HG03342 (cell line): ENCODE results near the gene AGBL4.
"Not testable (repeated sequence)": the region's sequence is repeated elsewhere in the genome, so short reads cannot be mapped to it uniquely, and the experiment has no call there.

Experiments
- ATAC-seq: cut with Tn5 transposase; IDR thresholded peaks from one replicate; pipeline ENCODE4 v1.9.1; 2021; ENCODE audit warnings: mild to moderate bottlenecking, moderate library complexity; ENCODE audit not compliant: unreplicated experiment

AGBL4 gene

DNA sequence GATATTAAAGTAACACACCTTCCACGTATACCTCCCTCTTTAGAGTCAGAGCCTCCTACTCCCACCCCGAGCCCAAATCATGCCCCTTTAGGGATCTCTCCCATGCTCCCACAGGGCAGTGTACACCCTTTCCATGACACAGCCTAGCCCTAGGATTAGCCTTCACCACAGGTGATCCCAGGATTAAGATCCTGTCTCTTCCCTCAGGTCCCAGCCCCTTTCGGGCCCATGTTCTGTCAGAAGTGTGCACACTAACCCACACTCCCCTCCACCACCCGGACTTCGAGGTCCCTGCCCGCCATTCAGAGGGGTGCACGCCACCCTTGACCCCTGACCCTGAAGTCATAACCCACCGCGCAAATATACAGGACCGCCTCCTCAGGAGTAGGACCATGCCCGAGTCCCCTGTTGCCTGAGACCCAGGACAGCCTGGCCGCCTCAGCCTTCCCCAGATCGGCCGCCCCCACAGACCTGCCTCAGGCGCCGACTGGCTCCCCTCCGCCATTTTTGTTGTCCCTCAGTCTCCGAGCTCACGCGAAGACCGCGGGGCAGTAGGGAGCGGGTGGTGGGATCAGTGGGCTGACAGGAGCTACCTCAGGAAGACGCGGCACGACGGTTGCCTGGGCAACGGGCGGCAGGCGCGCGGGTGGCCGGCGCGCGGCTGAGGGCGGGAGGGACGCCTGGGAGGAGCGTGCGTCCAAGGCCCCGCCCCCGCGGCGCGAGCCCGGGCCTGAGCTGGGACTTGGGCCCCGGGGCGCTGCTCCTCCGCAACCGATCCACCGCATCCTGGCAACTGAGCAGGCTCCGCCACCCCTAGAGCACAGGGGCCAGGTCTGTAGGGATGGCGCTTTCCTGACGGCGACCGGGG is at the start of gene AGBL4:
AGBL4 (minus strand) TSS at position 663 of the 868 bp plus-strand sequence.
- peak; percentile 61 for ATAC-seq

- ATAC-seq, result no peak
These were observed 43.1 kb upstream of the AGBL4 start for GRCh38 chr1:50066806-50067205.

DNA sequence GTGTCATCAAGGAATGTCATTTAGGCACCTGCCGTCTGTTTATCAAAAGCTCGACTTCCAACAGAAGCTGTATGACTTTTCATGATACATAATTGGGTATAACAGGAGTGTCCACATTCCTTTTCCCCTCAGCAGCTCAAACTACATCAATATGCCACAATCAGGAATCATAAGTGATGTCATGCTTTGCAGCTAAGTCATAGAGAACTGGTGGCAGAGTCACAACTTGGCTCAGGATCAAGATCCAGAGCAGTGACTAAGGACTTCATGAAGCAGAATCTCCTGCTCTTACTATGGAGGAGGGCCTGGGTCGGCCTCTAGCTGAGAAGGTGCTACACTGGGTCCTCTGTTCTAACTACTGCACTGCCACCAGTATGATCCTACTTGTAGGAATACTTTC is 36.5 kb upstream of the AGBL4 start:
- ATAC-seq, result no peak

DNA sequence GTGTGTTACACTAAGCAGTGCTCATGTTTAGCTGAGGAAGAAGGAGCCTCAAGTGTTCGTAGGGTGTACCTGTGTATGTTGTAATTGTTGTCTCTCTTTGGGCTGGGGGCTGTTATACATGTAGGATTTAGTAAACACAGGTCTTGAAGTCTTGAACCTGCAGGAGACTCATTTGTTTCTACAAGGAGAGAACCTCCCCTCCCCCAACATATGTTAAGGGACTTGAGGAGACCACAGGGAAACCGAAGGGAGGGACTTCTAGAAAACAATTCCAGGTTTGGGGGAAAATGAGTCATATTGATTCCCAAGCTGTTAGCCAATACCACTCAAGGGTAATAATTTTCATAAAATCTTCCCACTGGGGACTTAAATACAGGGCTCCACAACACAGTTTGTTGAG is 25.0 kb upstream of the AGBL4 start:
- ATAC-seq, result no peak

DNA sequence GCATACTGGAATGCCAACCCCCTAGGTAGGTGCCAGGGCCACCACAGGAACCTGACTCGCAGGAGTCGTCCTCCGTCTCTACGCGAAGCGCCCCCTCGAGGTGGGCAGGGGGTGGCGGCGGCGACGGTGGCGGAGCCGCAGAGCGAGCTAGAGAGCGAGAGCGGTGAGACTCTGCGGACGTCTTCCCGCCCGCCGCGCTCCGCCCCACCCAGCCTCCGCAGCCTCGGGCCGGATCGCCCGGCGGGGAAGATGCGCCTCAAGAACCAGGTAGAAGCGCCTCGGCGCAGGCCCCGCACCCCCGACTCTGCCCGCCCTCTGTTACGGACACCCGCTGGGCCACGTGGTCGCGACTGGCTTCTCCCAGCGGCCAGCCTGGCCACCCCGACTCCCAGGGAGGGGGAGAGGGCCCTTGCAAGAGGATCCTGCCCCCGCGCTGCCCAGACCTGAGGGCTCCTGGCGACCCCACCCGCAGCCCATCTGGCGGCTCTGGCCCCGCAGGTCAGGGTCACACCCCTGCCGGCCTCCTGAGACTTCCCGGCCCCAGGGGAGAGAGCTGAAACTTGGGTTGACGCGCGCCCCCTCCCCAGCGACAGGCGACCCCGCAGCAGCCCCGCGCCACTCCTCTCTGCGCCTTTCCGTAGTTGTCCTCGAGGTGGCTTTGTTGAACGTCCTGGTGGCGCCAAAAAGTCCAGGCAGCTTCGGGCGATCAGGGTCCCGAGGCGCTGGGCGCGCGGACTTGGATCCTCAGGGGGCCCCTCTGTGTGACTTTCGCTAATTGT is 24.4 kb upstream of the AGBL4 start:
- no peak for ATAC-seq

DNA sequence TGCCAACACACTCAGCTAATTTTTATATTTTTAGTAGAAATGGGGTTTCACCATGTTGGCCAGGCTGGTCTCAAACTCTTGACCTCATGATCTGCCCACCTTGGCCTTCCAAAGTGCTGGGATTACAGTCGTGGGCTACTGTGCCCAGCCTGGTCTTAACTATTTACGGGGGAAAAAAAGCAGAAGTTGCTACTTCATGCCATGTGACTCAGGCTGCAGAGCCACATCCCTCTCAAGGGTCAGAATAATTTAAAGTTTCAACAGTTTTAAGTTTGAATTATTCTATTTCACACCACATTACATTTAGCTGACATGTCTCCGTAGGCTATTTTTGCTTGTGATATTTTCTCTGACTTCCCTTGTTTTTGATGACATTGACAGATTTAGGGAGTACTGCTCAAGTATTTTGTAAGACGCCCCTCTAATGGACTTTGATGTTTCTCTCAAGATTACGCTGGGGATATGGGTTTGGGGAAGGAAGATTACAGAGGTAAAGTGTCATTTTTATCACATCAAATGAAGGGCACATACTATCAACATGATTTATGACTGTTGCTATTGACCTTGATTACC is 14.6 kb upstream of the AGBL4 start:
- ATAC-seq, result no peak

GRCh38 chr1:50027794-50028193 is 4.0 kb upstream of the AGBL4 start:
- ATAC-seq, result no peak

GRCh38 chr1:49995734-49996133 is 28.0 kb downstream of the AGBL4 start:
- ATAC-seq, result no peak

DNA sequence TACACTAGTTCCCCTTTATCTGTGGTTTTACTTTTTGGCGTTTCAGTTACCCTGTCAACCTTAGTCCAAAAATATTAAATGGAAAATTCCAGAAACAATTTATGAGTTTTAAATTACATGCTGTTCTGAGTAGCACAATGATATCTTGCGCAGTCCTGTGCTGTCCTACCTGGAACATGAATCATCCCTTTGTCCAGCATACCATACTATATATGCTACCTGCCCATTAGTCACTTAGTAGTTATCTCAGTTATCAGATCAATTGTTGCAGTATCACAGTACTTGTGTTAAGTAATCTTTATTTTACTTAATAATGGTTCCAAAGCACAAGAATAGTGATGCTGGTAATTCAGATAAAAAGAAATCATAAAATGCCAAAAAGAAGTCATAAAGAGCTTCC is 52.7 kb downstream of the AGBL4 start:
- no peak for ATAC-seq

GRCh38 chr1:49951385-49951784 is 72.4 kb downstream of the AGBL4 start:
- ATAC-seq, result no peak

- ATAC-seq, result not testable (repeated sequence)
These were observed 108.5 kb downstream of the AGBL4 start for GRCh38 chr1:49915301-49915700.

DNA sequence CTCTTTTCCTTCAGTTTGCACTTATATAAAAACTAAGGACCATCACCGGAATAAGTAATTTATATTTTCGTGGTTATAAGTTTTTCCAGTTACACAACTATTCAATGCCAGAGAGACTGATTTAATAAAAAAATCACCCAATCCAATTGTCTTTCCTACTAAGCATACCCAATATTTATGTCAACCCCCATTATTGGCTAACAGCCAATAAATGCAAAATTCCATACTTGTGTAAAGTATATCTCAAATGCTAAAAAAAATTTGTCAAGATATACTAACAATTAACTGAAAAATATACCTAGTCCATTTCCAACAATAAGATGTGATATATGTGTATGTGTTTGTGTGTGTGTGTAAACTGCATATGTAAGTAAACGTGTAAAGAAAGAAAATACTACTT is 117.4 kb downstream of the AGBL4 start:
- ATAC-seq, result no peak

DNA sequence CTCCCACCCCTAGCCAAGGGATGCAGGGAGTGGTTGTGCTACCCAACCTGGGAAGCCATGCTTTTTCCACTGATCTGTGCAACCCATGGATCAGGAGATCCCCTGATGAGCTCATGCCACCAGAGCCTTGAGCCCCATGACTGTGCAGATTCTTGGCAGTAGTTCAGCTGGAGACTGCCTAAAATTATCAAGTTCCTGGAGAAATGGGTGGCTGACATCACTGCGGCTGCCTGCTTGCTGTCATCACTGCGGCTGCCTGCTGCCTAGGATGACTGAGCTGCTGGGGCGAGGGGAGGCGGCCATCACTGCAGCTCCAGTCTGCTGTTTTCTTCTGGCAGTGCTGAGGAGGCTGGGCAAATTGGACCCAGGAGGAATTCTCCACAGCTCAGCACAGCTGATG is 159.2 kb downstream of the AGBL4 start:
- ATAC-seq, result no peak

DNA sequence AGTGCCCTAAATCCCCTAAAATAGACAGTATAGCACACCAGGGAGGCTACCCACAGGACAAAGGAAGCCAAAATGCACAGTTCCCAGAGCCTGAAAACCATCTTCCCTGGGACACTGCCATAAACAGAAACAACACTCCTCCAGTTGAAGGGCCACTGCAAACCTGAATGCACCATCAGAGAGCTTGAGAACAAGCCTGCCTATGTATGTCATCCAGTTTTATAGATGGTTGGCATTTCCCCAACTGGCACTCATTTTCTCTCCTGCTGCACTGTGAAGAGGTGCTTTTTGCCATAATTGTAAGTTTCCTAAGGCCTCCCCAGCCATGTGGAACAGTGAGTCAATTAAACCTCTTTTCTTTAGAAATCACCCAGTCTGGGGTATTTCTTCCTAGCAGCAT is 169.0 kb downstream of the AGBL4 start:
- no peak for ATAC-seq

- no peak for ATAC-seq
These were observed 181.2 kb downstream of the AGBL4 start for GRCh38 chr1:49842596-49842995.

DNA sequence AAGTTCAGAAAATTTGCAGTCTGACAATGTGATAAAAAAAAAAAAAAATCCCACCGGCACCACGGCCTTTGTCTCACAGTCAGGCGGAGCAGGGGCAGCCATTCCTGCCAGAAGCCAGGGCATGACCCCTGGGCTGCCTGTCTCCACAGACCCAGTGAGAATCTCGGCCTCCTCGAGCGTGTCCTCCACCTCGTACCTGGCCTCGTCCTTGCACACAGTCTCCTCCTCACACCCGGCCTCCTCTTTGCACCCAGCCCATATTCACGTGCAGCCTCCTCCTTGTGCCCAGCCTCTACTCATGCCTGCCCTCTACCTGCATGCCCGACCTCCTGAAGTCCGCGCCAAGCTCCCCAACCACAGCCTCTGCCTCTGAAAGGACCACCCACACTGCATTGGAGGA is 182.0 kb downstream of the AGBL4 start:
- no peak for ATAC-seq

DNA sequence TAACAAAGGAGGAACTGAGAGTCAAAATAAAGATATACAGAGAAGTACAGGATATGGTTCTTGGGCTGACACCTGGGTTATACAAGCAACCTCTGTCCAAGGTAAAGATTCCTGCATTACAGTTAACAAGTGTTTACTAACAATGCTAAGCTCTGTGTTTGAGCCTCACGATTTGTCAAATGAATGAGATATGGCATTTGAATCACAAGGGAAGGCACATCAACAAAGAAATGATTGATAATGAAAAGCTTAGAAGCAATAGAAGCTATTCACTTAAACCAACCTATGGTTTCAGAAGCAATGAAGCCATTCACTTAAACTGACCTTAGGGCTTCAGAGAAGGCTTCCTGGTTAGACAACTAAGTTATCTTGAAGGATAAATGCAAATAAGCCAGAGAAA is 199.5 kb downstream of the AGBL4 start:
- ATAC-seq, result no peak

- ATAC-seq, result no peak
These were observed 206.1 kb downstream of the AGBL4 start for GRCh38 chr1:49817681-49818080.

DNA sequence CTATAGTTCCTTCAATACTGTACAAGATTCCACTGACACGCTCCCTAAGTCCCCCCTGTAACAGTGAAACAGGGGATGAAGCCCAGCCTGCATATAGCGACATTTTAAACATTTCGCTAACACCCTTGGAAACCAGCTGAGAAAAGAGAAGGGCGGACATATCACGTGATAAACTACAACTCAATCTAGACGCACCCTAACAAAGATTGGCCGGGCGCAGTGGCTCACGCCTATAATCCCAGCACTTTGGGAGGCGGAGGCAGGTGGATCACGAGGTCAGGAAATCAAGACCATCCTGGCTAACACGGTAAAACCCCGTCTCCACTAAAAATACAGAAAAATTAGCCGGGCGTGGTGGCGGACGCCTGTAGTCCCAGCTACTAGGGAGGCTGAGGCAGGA is 236.7 kb downstream of the AGBL4 start:
- not testable (repeated sequence) for ATAC-seq

DNA sequence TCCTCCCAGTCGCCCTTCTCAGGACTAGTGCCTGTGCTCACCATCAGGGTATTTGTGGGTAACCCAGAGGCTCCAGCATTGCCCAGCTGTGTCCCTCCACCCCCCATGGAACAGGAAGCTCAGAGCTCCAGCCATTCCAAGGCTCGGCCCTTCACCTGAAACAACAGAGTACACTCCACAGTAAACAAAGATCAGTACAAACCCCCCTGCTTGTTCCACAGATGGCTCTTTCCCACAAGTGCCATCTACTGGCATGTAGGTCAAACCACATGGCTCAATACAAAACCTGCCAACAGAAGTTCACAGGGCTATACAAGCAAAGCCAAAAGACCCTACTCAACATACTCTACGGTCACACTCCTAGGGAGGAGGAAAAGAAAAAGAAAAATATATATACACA is 258.7 kb downstream of the AGBL4 start:
- ATAC-seq, result no peak

DNA sequence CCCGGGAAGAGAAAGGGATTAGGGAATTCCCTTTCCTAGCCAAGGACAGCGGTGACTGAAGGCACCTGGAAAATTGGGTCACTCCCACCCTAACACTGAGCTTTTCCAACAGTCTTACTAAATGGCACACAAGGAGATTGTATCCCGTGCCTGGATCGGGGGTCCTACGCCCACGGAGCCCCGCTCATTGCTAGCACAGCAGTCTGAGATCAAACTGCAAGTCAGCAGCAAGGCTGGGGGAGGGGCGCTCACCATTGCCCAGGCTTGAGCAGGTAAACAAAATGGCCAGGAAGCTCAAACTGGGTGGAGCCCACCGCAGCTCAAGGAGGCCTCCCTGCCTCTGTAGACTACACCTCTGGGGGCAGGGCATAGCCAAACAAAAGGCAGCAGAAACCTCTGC is 285.6 kb downstream of the AGBL4 start:
- ATAC-seq, result not testable (repeated sequence)

- ATAC-seq, result no peak
These were observed 295.4 kb downstream of the AGBL4 start for GRCh38 chr1:49728377-49728776.
